GM19240 (cell line): ENCODE data around the gene NLRP12.
"Not testable (repeated sequence)": the region's sequence is repeated elsewhere in the genome, so short reads cannot be mapped to it uniquely, and the experiment has no call there.

Experiments used
- DNase-seq: peaks from one replicate; pipeline ENCODE4 v3.0.0; 2011; ENCODE audit warnings: low spot score; ENCODE audit not compliant: insufficient read length

NLRP12 gene

GRCh38 chr19:53840241-53840640 lies 16.1 kb upstream of the NLRP12 start:
- not testable (repeated sequence) for DNase-seq

- DNase-seq, result not testable (repeated sequence)
Measured at GRCh38 chr19:53838446-53838845, 14.3 kb upstream of the NLRP12 start.

- DNase-seq, result not testable (repeated sequence)
Measured at GRCh38 chr19:53832861-53833260, 8.7 kb upstream of the NLRP12 start.

GRCh38 chr19:53828531-53828930 lies 4.4 kb upstream of the NLRP12 start:
- DNase-seq, result no peak

GRCh38 chr19:53826876-53827275 lies 2.8 kb upstream of the NLRP12 start:
- DNase-seq, result no peak

GRCh38 chr19:53823380-53824120 lies 564 bp downstream of the NLRP12 start:
- no peak for DNase-seq

GRCh38 chr19:53819861-53820260 lies 4.3 kb downstream of the NLRP12 start:
- DNase-seq, result no peak

- no peak for DNase-seq
Measured at GRCh38 chr19:53818756-53819155, 5.4 kb downstream of the NLRP12 start.

- no peak for DNase-seq
Measured at GRCh38 chr19:53813996-53814395, 10.1 kb downstream of the NLRP12 start.

GRCh38 chr19:53812335-53812734 lies 11.8 kb downstream of the NLRP12 start:
- no peak for DNase-seq

GRCh38 chr19:53810891-53811290 lies 13.2 kb downstream of the NLRP12 start:
- no peak for DNase-seq

- no peak for DNase-seq
Measured at GRCh38 chr19:53810187-53810546, 13.9 kb downstream of the NLRP12 start.

- DNase-seq, result no peak
Measured at GRCh38 chr19:53809518-53810186, 14.5 kb downstream of the NLRP12 start.

GRCh38 chr19:53808710-53809125 lies 15.4 kb downstream of the NLRP12 start:
- DNase-seq, result no peak

- DNase-seq, result no peak
Measured at GRCh38 chr19:53801257-53801656, 22.9 kb downstream of the NLRP12 start.

- no peak for DNase-seq
Measured at GRCh38 chr19:53795019-53795418, 29.1 kb downstream of the NLRP12 start.

- peak; percentile 47 for DNase-seq
Measured at GRCh38 chr19:53792721-53793433, 31.2 kb downstream of the NLRP12 start.

- no peak for DNase-seq
Measured at GRCh38 chr19:53789708-53790678, 34.1 kb downstream of the NLRP12 start.

GRCh38 chr19:53787266-53787665 lies 36.8 kb downstream of the NLRP12 start:
- no peak for DNase-seq

GRCh38 chr19:53786744-53787143 lies 37.4 kb downstream of the NLRP12 start:
- DNase-seq, result no peak

GRCh38 chr19:53785196-53785889 lies 38.8 kb downstream of the NLRP12 start:
- no peak for DNase-seq
